ENCODE data around the gene TMEM117.
A peak's percentile ranks its signal among the peaks of the same experiment; 100 is the strongest.
"Not testable (repeated sequence)": the region's sequence is repeated elsewhere in the genome, so short reads cannot be mapped to it uniquely, and the experiment has no call there.

The TMEM117 gene

GRCh38 chr12:43836475-43836989 lies 651 bp downstream of the TMEM117 start:
- no peak for TF ChIP-seq CTCF (IDR thresholded peaks at IDR 0.05; ENCODE audit: low read depth, low read length)
- peak overlapping the region; percentile 59 to 67 for H3K4me3 ChIP-seq (replicated peaks in 1 of 2; ENCODE audit: low read depth in 2 of 2, low read length in 2 of 2)
- DNase-seq (ENCODE audit: low read depth in 2 of 2), result peak; percentile 41 to 59

GRCh38 chr12:43840338-43840737 lies 4.5 kb downstream of the TMEM117 start:
- H3K4me3 ChIP-seq (replicated peaks in 1 of 2; ENCODE audit: low read depth in 2 of 2, low read length in 2 of 2), result no peak overlapping the region
- no peak for TF ChIP-seq CTCF (IDR thresholded peaks at IDR 0.05; ENCODE audit: low read depth, low read length)
- no peak for DNase-seq (ENCODE audit: low read depth in 2 of 2)

- H3K4me3 ChIP-seq (replicated peaks in 1 of 2; ENCODE audit: low read depth in 2 of 2, low read length in 2 of 2), result no peak overlapping the region
- no peak for TF ChIP-seq CTCF (IDR thresholded peaks at IDR 0.05; ENCODE audit: low read depth, low read length)
- no peak for DNase-seq (ENCODE audit: low read depth in 2 of 2)
Measured at GRCh38 chr12:43841253-43841652, 5.4 kb downstream of the TMEM117 start.

GRCh38 chr12:43842259-43842658 lies 6.4 kb downstream of the TMEM117 start:
- no peak for DNase-seq (ENCODE audit: low read depth in 2 of 2)
- H3K4me3 ChIP-seq (replicated peaks in 1 of 2; ENCODE audit: low read depth in 2 of 2, low read length in 2 of 2), result no peak overlapping the region
- no peak for TF ChIP-seq CTCF (IDR thresholded peaks at IDR 0.05; ENCODE audit: low read depth, low read length)

GRCh38 chr12:43847425-43848225 lies 11.7 kb downstream of the TMEM117 start:
- peak in 1 of 2 donors; percentile 65 for DNase-seq (ENCODE audit: low read depth in 2 of 2)
- not testable (repeated sequence) for H3K4me3 ChIP-seq (replicated peaks in 1 of 2; ENCODE audit: low read depth in 2 of 2, low read length in 2 of 2)

- TF ChIP-seq CTCF (IDR thresholded peaks at IDR 0.05; ENCODE audit: low read depth, low read length), result no peak
- no peak for DNase-seq (ENCODE audit: low read depth in 2 of 2)
- no peak overlapping the region for H3K4me3 ChIP-seq (replicated peaks in 1 of 2; ENCODE audit: low read depth in 2 of 2, low read length in 2 of 2)
Measured at GRCh38 chr12:43848226-43848507, 12.3 kb downstream of the TMEM117 start.

GRCh38 chr12:43848786-43849185 lies 12.9 kb downstream of the TMEM117 start:
- TF ChIP-seq CTCF (IDR thresholded peaks at IDR 0.05; ENCODE audit: low read depth, low read length), result no peak
- DNase-seq (ENCODE audit: low read depth in 2 of 2), result peak in 1 of 2 donors; percentile 19
- H3K4me3 ChIP-seq (replicated peaks in 1 of 2; ENCODE audit: low read depth in 2 of 2, low read length in 2 of 2), result no peak overlapping the region
